Epithelial cell of alveolus of lung (primary cell): ENCODE results near the gene IL2RG. TPM values are rescaled to one million over a fixed set of nuclear protein-coding genes. Genes with fewer than 3 reads are reported as not detected.

ENCODE experiments used
- total RNA-seq: library from RNA; depleted of rRNA; stranded (reverse); fragments of >200 nt; gene quantifications from 2 replicates; pipeline ENCODE4 v1.2.1, GENCODE V29; 2015

Gene IL2RG
- not detected in 2 replicates for total RNA-seq

GRCh38 chrX:71111141-71111843 is at the start of gene IL2RG:
Gene IL2RG (minus strand): TSS chrX:71111577. CDS start chrX:71111539, 38 bp downstream.

GRCh38 chrX:71144651-71145050 is 33.3 kb upstream of the IL2RG start, which contains the start of gene NLGN3:
Gene NLGN3 (plus strand): TSS chrX:71144841. CDS start chrX:71147750, 2,909 bp downstream.

GRCh38 chrX:71118032-71118984 is 6.9 kb upstream of the IL2RG start, which contains the start of gene MED12:
Gene MED12 (plus strand): TSS chrX:71118596. CDS start chrX:71118755, 159 bp downstream.

GRCh38 chrX:71106427-71106826 is 5.0 kb downstream of the IL2RG start, which contains the start of gene CXorf65:
Gene CXorf65 (minus strand): TSS chrX:71106740. CDS start chrX:71106556, 184 bp downstream.

GRCh38 chrX:71095555-71095980 is 15.8 kb downstream of the IL2RG start, which contains the start of gene FOXO4:
Gene FOXO4 (plus strand): TSS chrX:71095851. CDS start chrX:71096529, 678 bp downstream.

GRCh38 chrX:71068044-71068918 is 43.1 kb downstream of the IL2RG start, which contains the start of gene SNX12:
Gene SNX12 (minus strand): TSS chrX:71068334. CDS start chrX:71068306, 28 bp downstream.

Other genes starting within 250 kb of the IL2RG start
- not detected in 2 replicates for gene TEX11, start 202.9 kb downstream of the IL2RG start, total RNA-seq
- gene SLC7A3, start 180.5 kb downstream of the IL2RG start, total RNA-seq = 0.39 TPM in 1 of 2 replicates, not detected in the other
- 42.6 and 68.8 TPM in 2 replicates for gene SNX12, start 43.2 kb downstream of the IL2RG start, total RNA-seq
- gene FOXO4, start 15.7 kb downstream of the IL2RG start, total RNA-seq = 3.6 and 6.8 TPM in 2 replicates
- not detected in 2 replicates for gene CXorf65, start 4.8 kb downstream of the IL2RG start, total RNA-seq
- 19.0 and 25.6 TPM in 2 replicates for gene MED12, start 7.0 kb upstream of the IL2RG start, total RNA-seq
- 0.39 and 3.1 TPM in 2 replicates for gene NLGN3, start 33.3 kb upstream of the IL2RG start, total RNA-seq
- not detected in 2 replicates for gene GJB1, start 111.6 kb upstream of the IL2RG start, total RNA-seq
- gene ZMYM3, start 142.6 kb upstream of the IL2RG start, total RNA-seq = 18.9 and 29.6 TPM in 2 replicates
- 316 and 409 TPM in 2 replicates for gene NONO, start 172.1 kb upstream of the IL2RG start, total RNA-seq
- gene ITGB1BP2, start 190.2 kb upstream of the IL2RG start, total RNA-seq = 0.13 and 0.80 TPM in 2 replicates